Measurements from ENCODE around the gene ARHGAP28. TPM values are rescaled to one million over a fixed set of nuclear protein-coding genes. Genes with fewer than 3 reads are reported as not detected.

ARHGAP28 gene
- total RNA-seq, 6 experiments from 2014 or later: 0.13 to 1.7 (median 0.61) TPM; not detected in 1

- WGBS (ENCODE audit: insufficient coverage, low coverage, low lambda C conversion rate, missing lambda C conversion rate): 36% methylated on average over 6 of the region's 6 CpGs
- no peaks in the 10 kb centered on the region for H3K4me1 ChIP-seq
- intact Hi-C loops (cut with DNase I): loop anchor here (10.0 kb wide), 2 partner anchors 336 to 346 kb away; no protein-coding TSS in a partner anchor
- no peak overlapping the region for H3K27ac ChIP-seq
- ATAC-seq (no peak), DNase-seq (no peak)
- no peaks in the 10 kb centered on the region for H3K9me3 ChIP-seq
- H3K4me3 ChIP-seq: no peak overlapping the region
- no peaks in the 10 kb centered on the region for H3K36me3 ChIP-seq
- H3K27me3 ChIP-seq: no peaks in the 10 kb centered on the region
- TF ChIP-seq CTCF (IDR thresholded peaks at IDR 0.05) (no peak), POLR2A (IDR thresholded peaks at IDR 0.05) (no peak)
Observed at GRCh38 chr18:6881034-6881820, 151.7 kb downstream of the ARHGAP28 start.

DNA sequence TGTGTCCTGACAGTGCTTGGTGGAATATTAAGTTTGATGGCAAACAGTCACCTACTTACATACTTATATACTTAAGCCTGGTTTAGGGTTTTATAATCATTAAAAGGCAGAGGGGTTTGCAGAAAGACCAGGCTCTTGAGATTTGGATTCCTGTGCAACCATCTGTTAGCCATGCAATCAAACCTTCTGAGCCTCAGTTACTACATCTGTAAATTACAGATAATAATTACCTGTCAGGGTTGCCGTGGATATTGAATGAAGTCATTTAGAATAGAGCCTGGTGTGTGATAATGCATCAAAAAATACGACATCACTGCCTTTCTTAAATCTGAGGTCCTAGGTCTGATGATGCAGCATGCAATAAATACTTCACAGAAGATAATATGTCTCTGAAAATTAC lies 152.9 kb downstream of the ARHGAP28 start:
- H3K36me3 ChIP-seq: no peaks in the 10 kb centered on the region
- TF ChIP-seq CTCF (IDR thresholded peaks at IDR 0.05) (no peak), POLR2A (IDR thresholded peaks at IDR 0.05) (no peak)
- WGBS (ENCODE audit: insufficient coverage, low coverage, low lambda C conversion rate, missing lambda C conversion rate): 53% methylated on average over 2 of the region's 2 CpGs
- H3K27me3 ChIP-seq: no peaks in the 10 kb centered on the region
- H3K27ac ChIP-seq: no peak overlapping the region
- H3K9me3 ChIP-seq: no peaks in the 10 kb centered on the region
- H3K4me3 ChIP-seq: no peak overlapping the region
- no peaks in the 10 kb centered on the region for H3K4me1 ChIP-seq
- intact Hi-C loops (cut with DNase I): loop anchor here (10.0 kb wide), 2 partner anchors 338 to 348 kb away; no protein-coding TSS in a partner anchor
- ATAC-seq (no peak), DNase-seq (no peak)

DNA sequence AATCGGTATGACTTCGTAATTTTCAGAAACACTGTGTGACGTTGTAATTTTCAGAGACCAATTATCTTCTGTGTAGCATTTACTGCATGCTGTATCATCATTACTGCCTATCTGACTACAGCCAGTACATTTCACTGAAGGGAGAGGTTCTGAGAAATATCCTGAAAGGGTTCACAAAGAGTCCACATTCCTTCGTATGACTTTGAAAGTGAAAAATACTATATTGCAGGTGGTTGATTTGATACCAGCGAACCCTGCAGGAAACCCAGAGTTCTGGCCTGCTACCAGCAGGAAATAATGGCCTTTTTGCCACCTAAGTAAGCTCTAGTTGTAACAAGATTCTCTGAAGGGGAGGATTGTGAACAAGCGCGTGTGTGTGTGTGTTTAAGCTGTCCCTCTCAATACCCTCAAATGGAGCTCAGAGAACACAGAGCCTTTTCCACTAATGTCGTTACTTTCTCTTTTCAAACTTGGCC lies 155.5 kb downstream of the ARHGAP28 start:
- intact Hi-C loops (cut with DNase I): loop anchor here (10.0 kb wide), 2 partner anchors 340 to 350 kb away; no protein-coding TSS in a partner anchor
- ATAC-seq (no peak), DNase-seq (no peak)
- no peak overlapping the region for H3K4me3 ChIP-seq
- no peak overlapping the region for H3K27ac ChIP-seq
- 64% methylated on average over 8 of the region's 8 CpGs for WGBS (ENCODE audit: insufficient coverage, low coverage, low lambda C conversion rate, missing lambda C conversion rate)
- no peaks in the 10 kb centered on the region for H3K9me3 ChIP-seq
- no peaks in the 10 kb centered on the region for H3K27me3 ChIP-seq
- no peaks in the 10 kb centered on the region for H3K36me3 ChIP-seq
- H3K4me1 ChIP-seq: no peaks in the 10 kb centered on the region
- no peak for TF ChIP-seq CTCF (IDR thresholded peaks at IDR 0.05)

DNA sequence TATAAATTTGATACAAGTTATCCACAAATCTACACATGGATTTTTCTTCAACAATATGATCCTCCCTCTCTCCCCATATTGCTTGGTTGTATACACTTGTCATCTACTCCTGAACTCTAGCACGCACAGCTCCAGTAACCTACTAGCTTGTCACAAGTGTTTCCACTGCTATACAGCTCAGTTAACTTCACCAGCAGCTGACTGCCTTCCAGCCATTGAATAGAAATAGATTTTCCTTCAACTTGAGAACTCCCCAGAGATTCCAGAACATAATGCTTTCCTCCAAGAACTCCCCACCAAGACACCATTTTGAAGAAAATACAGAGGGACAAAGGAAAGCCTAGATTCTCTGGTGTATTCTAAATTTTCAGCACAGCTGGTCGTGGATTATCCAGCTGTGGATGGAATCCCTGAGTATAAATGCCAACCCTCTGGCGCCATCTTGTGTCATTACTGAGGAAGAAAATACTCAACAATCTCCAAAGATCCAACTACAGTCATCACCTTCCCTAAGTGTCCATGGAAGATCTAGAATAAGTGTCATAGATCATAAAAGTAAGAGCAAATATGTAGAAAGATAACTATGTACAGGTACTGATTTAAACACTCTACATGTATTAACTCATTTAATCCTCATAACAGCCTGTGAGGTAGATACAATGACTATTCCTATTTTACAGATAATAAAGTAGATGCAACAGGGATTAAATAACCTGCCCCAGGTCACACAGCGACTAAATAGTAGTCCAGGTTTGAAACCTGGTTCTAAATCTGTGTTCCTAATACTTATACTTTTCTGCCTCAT lies 156.7 kb downstream of the ARHGAP28 start:
- Histone ChIP-seq H3K4me1 (no peaks in the 10 kb centered on the region), H3K9me3 (no peaks in the 10 kb centered on the region), H3K36me3 (no peaks in the 10 kb centered on the region), H3K4me3 (no peak overlapping the region), H3K27me3 (no peaks in the 10 kb centered on the region), H3K27ac (no peak overlapping the region)
- TF ChIP-seq CTCF (IDR thresholded peaks at IDR 0.05): peak; percentile 64 to 74 (median 70)
- TF ChIP-seq POLR2A (IDR thresholded peaks at IDR 0.05): no peak
- DNase-seq: peak in 1 of 3 donors; percentile 55
- 9% methylated on average over 4 of the region's 4 CpGs for WGBS (ENCODE audit: insufficient coverage, low coverage, low lambda C conversion rate, missing lambda C conversion rate)
- intact Hi-C loops (cut with DNase I): loop anchor here (10.0 kb wide), 2 partner anchors 341 to 351 kb away; no protein-coding TSS in a partner anchor
- peak; percentile 88 to 94 (median 90) for ATAC-seq

All from right lobe of liver (tissue), 6 donors.